GM19467 (cell line): ENCODE measurements around the gene COMMD1.
"Not testable (repeated sequence)": the region's sequence is repeated elsewhere in the genome, so short reads cannot be mapped to it uniquely, and the experiment has no call there.

Experiments used
- ATAC-seq: cut with Tn5 transposase; IDR thresholded peaks from one replicate; pipeline ENCODE4 v1.9.1; 2021; ENCODE audit warnings: mild to moderate bottlenecking, moderate library complexity; ENCODE audit not compliant: unreplicated experiment

The COMMD1 gene

DNA sequence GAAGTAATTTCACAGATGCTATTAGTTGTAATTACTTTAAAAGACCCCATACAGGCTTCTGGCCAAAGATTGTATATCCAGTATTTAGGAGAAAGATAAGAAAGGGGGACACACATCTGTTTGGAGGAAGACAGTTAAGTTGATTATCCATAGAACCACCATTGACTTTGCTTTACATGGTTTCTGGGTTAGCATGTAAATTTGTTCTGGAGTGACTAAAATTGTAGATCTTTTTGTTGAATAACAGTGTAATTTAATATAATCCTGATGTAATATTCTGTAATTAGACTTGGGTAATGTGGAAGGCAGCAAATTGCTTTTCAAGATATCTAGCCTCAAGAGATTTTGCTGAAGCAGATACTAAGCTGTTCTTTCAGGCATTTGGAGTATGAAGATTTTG lies 17.2 kb downstream of the COMMD1 start:
- ATAC-seq = no peak

DNA sequence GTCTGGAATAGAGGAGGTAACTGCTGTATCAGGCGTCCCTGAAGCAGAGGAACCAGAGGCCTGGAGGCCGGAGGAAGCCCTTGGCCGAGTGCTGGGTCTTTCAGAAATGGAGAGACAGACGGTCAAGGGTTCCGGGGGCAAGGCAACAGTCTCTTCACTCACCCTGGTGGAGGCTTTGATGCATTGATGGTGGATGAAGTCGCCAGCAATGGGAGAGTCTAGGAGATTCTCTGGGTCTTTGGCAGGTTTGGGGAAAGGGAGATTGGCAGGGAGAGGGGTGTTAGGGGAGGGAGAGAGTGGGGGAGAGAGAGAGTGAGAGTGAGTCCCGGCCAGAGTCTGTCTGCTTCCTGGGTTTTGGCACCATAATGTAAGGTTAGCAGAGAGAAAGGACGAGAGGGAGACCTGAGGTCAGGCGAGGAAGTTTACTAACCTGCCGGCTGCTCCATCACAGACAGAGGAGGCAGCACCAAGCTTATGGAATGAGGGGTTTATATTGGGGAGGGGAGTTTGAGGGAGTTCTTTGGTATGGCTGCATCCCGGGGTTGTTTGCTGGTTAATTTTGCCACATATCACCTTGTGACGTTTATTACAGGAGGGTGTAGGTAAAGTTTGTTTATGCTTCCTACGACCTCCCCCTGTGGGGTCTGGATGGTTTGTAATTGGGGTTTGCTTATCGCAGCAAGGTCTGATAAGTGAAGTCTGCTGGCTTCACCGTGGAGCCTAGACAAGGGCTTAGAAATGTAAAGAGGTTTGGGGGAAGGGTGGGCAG lies 19.6 kb downstream of the COMMD1 start:
- ATAC-seq = no peak

DNA sequence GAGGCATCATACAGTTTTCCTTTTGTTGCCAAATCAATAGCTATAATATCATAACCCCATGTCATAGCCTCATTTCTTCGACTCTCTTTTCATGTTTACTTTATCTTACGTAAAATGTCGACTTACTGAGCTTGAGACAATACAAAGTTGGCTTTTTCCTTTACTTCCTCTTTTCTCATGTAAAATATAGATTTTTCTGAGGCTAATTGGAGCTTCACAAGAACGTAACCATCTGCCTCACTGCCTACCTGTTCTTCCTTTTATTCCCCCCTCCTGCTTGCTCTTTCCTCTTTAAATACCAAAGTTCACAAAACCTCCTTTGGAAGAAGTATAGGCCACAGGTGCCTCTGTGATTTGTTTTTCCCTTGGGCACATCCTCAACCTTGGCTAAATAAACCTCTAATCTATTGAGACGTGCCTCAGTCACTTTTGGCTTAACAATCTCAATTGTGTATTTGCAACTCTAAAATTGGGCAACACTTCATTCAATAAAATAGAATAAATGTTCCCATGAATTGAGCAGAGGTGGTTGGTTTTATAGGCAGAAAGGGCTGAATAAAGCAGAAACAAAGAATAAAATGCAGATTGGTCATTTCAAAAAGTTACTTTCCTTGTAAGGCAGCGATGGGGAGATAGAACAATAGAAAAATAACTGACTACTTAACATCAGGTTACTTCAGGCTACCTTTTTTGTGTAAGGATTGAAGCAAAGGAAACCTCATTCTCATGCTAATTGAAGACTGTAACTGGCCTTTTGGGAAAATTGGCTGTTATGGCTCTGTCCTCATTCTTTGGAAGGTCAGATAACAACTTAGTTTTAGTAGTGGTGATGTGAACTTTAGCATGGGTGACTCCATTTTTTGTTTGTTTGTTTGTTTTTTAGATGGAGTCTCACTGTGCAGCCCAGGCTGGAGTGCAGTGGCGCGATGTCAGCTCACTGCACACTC lies 21.3 kb downstream of the COMMD1 start:
- no peak for ATAC-seq

DNA sequence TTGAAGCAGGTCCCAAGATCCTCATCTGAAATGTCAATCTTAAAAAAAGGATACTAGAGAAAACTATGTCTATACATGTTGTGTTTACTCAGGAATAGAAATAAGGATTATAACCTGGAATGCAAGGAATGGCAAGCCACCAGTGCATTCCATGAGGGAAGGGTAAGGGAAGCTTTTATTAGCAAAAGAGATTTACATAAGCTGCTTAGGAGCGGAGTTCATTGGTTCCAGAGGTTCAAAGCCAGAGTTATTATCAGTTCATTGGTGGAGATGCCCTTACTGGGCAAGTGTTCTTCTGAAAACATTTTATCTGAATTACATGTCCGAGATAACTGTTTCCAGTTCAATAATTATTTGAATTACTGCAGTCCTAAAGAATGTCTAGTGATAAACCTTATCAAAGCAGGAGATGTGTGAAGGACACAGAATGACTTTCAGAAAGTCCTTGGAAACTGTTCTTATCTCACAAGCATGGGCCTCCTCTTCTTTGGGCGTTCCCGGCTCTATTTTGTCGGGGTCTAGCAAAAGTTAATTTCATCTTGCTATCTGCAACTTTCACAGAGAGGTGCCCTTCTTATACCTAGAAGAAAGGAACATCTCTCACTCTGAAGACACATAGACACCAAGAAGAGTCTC lies 23.5 kb downstream of the COMMD1 start:
- no peak for ATAC-seq

DNA sequence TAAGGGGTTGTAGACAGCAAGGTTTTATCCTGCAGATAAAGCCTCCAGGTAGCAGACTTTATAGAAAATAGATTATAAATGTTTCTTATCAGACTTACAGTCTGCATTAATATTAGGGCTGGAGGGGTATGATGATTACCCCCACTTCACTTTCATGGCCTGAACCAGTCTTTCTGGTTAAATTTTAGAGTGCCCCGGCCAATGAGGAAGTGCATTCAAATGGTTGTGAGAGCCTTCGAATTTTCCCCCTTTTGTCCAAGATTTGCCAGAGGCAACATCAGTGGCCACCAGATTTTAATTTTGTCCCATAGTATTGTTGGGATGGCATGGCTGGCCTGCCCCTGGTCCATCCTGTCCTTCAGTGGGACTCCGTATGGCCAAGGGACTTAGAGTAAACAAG lies 31.6 kb downstream of the COMMD1 start:
- ATAC-seq = no peak

DNA sequence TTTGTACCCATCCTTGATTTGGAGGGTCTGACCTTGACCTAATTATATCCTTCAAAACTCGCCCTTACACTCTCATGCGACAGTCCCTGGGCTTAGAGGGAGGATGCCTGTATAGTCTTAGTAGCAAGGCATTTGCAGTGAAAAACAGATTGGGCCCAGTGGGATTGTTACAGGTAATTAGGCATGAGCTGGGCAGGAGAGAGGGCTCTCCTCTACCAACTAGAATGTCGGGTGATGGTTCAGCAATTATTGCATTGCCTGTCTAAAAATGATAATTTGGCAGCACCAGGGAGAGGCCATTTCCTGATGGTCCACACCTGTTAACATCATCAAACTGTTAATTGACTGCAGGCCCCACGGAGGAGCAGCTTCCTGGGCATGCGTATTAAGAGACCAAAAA lies 32.4 kb downstream of the COMMD1 start:
- ATAC-seq = no peak

DNA sequence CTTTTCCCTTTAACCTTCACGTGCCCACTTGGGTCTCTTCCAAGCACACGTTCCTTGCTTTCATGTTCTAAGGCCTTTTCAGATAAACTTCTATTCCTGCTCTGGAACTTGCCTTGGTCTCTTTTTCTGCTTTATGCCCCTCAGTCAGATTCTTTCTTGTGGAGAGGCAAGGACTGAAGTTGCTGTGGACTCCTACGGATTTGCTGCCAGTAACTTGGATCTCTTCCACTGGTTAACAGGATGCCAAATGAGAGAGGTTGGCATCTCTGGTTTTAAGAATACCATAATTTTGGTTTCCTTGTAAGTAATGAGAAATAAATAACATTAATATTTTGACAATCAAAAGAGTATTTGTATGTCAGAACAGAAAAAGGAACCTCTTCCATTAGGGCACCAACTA lies 33.0 kb downstream of the COMMD1 start:
- ATAC-seq = no peak

DNA sequence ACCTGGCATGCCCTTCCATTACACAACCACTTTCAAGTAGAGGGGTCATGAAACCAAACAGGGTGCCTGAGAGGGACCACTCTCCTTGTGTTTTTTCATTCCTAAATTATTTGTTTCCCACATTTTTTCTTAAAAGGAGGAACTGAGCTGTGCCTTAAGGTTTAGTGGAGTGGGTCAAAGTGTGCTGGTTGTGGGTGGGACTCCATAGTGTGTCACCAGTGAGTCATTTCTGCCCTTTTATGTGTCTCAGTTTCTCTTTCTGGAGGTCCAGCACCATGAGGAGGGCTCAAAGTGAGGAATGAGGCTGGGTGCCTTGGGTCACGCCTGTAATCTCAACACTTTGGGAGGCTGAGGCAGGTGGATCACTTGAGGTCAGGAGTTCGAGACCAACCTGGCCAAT lies 37.8 kb downstream of the COMMD1 start:
- no peak for ATAC-seq

DNA sequence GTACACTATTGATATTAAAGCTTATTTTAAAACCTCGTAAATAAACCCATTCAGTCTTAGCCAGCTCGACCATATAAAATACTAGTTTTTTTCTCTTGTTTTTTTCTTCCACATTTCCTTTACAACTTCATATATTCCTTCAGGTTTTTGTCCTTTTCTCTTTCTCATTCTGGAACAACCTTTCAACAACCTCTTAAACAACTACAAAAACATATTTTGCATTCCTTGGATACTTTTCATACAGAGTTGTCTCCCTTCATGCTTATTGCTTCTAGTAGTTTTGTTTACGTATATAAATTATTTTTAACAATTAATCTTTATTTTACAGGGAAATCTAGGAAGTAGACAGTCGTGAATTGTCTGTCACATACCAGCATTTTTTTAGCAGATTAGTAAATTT lies 41.2 kb downstream of the COMMD1 start:
- no peak for ATAC-seq

DNA sequence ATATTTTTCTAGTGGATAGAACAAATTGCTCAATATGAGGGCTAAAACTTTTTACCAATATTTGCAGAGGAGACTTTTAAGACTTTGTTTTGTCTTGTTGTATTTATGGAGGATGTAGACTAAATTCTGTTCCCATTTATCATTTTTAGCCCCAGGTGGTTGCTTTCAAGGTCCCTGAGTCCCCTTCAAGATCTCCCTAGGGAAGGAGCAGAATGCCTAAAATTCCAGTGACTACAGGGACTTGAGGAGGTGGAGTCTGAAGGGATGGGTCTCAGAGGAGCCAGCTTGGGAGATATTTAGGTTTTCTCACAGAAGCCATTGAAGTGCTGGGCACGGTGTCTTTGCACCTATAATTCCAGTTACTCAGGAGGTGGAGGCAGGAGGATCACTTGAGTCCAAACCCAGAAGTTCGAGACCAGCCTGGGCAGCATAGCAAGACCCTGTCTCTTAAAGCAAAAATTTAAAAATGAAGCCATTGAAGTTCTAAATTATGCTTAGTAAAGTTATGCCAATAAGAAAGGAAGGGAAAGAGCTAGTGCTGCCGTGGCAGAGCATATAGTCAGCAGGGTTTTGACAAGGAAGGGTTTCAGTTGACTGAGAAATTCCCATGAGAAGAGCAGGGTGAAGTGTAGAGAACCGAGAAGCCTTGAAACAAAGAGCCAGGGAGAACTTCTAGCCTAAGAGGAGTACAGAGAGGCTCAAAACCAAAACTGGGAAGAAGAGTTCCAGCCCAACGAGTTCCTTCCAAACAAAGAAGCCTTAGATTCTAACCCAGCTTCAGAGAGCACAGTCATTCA lies 43.4 kb downstream of the COMMD1 start:
- no peak for ATAC-seq

DNA sequence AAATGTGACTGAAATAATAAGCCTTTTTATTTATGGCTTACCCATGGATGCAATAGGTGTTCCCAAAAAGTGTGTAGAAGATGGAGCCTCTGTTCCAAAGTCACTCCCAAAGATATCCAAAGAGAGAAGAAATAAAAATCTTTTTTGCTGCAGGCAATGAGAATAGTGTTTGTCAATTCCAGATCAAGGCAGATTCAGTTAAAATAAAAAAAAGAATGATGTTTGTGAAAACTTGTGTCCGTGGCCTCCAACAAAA lies 43.9 kb downstream of the COMMD1 start:
- no peak for ATAC-seq

DNA sequence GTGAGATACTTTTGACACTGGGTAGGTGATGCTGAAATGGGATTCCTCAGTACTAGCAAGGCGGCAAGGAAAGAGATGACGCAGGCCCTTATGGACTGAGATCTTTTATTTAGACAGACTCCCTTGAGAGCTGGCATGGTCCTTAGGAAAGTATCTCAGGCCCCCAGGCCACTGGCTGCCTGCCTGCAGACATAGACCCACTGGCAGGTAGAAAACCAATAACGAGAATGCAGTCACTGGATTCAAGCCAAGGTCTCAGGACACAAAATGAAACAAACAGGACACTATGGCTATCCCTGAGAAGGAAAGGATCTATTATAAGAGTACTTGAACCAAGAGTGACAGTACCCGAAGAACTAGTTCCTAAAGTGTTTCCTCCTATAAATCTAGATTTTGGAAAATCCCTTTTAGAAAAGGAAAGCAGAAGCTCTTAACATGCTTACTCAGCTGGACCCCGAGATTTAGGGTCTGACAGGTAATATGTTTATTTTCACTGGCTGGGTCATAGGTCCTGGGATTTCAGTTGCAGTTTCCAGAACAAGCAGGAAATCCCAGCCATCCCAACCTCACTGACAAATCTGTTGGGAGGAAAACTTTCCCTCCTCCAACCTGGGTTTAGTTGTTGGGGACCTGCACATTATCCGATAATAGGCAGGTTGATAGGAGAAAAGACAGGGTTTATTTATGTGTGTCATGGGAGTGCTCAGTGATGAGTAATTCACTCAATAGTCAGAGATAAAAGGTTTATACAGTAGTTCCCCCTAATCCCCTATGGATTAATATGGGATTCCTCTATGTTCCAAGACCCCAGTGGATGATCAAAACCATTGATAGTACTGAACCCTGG lies 44.5 kb downstream of the COMMD1 start:
- no peak for ATAC-seq

DNA sequence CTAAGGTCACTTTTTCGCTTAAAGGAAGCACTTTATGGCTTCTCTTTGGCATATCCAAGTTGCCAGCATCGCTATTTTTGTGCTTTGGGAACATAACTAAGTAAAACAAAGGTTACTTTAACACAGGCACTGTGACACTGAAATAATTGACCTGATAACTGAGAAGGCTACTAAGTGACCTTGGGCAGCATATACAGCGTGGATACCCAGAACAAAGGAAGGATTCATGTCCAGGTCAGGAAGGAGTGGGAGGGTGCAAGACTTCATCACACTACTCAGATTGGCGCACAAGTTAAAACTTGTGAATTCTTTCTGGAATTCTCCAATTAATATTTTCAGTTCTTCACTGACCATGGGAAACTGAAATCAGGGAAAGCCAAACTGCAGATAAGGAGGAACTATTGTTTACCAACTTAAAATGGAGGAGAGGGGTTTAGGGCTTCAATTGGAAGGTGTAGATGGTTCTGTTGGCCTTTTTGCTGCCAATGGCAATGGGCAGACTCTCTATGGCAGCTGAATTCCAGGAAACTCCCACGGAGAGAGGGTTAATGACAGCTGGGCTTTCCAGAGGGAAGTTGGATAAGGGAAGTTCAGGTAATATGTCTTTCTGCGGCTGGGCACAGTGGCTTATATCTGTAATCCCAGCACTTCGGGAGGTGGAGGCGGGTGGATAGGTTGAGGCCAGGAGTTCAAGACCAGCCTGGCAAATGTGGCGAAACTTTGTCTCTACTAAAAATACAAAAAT lies 45.3 kb downstream of the COMMD1 start:
- no peak for ATAC-seq

DNA sequence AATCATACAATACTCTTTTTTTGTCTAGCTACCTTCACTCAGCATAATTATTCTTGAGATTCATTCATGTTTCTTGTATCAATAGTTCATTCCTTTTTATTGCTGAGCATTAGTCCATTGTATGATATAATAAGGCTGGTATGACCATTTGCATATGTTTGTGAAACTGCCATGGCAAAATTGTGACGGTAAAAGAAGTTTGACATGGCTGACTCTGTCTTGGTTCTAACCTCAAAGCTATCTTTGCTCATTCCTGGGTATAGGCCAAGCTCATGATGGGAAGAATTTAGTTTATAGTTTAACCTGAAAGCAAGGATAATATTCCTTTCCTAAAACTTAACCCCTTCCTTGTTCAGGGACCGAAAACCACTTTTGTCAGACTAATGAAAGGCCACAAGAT lies 46.4 kb downstream of the COMMD1 start:
- ATAC-seq = no peak

DNA sequence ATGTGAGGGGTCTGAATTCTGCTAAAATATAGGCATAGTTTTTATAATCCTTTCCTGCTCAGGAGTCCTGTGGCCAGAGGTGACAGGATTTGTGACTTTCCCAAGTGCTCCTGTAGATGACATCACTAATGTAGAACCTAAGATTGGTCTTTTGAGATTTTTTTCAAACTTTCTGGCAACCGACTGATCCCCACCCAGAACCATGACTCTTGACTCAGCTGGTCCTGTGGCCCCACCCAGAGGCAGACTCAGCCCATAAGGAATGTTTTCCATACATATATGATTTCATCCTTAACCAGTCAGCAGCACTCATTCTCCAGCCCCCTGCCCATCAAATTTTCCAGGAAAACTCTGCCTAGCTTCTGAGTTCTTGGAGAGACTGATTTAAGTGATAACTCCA lies 46.8 kb downstream of the COMMD1 start:
- no peak for ATAC-seq

DNA sequence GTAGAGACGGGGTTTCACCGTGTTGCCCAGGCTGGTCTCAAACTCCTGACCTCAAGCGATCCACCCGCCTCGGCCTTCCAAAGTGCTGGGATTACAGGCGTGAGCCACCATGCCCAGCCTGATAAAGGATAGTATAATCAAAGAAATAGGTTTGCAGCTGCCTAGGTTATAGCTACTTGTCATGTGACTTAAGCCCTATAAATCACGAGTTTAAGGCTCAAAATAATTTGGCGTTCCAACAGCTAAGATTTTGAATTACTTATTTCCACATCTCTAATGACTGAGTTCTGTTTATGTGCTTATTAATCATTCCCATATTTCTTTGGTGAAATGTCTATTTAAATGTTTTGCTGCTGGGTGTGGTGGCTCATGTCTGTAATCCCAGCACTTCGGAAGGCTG lies 49.4 kb downstream of the COMMD1 start:
- ATAC-seq = not testable (repeated sequence)

DNA sequence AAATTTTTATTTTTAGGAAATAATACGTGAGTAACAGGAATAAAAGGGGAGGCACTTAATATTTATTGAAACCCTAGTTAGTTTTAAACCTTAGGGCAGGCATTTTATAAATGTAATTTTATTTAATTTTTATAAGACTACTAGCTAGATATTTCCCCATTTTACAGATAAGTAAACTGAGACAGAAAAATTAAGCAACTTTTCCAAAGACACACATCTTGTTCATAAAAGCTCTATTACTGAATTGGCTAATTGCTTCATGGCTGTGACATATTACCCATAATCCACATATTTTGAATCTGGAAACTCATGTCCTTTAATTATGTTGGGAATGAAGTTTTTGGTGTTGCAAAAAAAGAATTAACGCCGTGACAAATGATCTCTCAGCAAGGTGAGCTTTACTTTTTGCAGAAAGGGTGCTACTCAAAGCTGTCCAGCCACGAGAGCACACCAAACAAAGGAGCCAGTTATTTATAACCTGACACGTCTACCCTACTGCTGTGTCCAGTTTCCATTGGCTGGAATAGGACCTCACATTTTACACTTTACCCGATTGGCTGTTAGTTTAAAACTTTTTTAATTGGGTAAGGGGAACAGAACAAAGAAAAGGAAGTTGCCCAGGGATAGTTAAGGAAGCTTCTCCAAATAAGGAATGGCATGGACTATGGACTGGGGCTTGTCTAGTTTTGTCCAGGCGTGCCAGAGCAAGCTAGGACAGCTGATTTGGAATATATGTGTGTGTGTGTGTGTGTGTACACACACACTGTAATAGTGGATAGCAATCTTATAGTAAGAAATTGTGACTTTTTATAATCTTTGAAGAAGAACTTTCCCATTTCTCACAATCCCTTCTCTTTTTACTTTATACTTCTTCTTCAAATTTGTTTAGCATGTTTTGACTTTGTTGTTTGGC lies 54.2 kb downstream of the COMMD1 start:
- ATAC-seq = no peak

DNA sequence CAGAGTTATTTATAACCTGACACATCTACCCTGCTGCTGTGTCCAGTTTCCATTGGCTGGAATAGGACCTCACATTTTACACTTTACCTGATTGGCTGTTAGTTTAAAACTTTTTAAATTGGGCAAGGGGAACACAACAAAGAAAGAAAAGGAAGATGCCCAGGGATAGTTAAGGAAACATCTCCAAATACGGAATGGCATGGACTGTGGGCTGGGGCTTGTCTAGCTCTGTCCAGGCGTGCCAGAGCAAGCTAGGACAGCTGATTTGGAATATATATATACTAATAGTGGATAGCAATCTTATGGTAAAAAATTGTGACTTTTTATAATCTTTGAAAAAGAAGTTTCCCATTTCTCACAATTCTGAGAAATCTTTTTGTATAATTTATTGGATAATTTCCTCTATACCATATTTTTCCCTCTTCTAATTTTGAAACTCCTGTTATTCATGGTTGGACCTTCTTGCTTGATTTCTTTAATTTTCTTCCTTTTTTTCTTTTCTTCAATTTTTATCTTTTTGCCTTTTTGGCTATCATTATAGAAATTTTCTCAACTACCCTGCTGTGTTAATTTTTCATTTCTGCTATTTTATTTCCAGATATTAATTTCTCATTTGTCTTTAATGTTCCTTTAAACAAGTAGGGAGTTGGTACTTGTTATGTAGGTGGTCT lies 55.9 kb downstream of the COMMD1 start:
- no peak for ATAC-seq
